HG03025 (cell line): ENCODE results near the gene BRD3.

Experiments
- ATAC-seq: cut with Tn5 transposase; IDR thresholded peaks from one replicate; pipeline ENCODE4 v1.9.1; 2021; ENCODE audit warnings: mild to moderate bottlenecking, moderate library complexity; ENCODE audit not compliant: unreplicated experiment, low FRiP score

Gene BRD3

GRCh38 chr9:134040176-134040565 lies 27.7 kb downstream of the BRD3 start:
- no peak for ATAC-seq

GRCh38 chr9:134039386-134040175 lies 28.2 kb downstream of the BRD3 start:
- ATAC-seq, result no peak

- no peak for ATAC-seq
Measured at GRCh38 chr9:134037641-134038040, 30.2 kb downstream of the BRD3 start.

- ATAC-seq, result no peak
Measured at GRCh38 chr9:134036130-134036529, 31.7 kb downstream of the BRD3 start.

- ATAC-seq, result no peak
Measured at GRCh38 chr9:134035041-134036039, 32.5 kb downstream of the BRD3 start.

GRCh38 chr9:134034215-134035040 lies 33.4 kb downstream of the BRD3 start:
- no peak for ATAC-seq

- ATAC-seq, result no peak
Measured at GRCh38 chr9:134033516-134034214, 34.2 kb downstream of the BRD3 start.

GRCh38 chr9:134032456-134033222 lies 35.2 kb downstream of the BRD3 start:
- no peak for ATAC-seq

GRCh38 chr9:134031783-134032182 lies 36.0 kb downstream of the BRD3 start:
- no peak for ATAC-seq

- ATAC-seq, result no peak
Measured at GRCh38 chr9:134030821-134031470, 36.9 kb downstream of the BRD3 start.

- no peak for ATAC-seq
Measured at GRCh38 chr9:134029248-134030226, 38.3 kb downstream of the BRD3 start.

- ATAC-seq, result no peak
Measured at GRCh38 chr9:134028575-134029247, 39.1 kb downstream of the BRD3 start.

- no peak for ATAC-seq
Measured at GRCh38 chr9:134028076-134028475, 39.8 kb downstream of the BRD3 start.

- no peak for ATAC-seq
Measured at GRCh38 chr9:134027561-134027960, 40.3 kb downstream of the BRD3 start.

GRCh38 chr9:134026981-134027380 lies 40.8 kb downstream of the BRD3 start:
- no peak for ATAC-seq

GRCh38 chr9:134026581-134026980 lies 41.2 kb downstream of the BRD3 start:
- ATAC-seq, result no peak
